ENCODE data around the gene ADAM21.
"Not testable (repeated sequence)": the region's sequence is repeated elsewhere in the genome, so short reads cannot be mapped to it uniquely, and the experiment has no call there.

Gene ADAM21

GRCh38 chr14:70451874-70452273 is at the start of gene ADAM21:
ADAM21 (plus strand) TSS chr14:70452174; CDS start chr14:70457500, 5,326 bp downstream.
- no peak for DNase-seq

- not testable (repeated sequence) for DNase-seq
Measured at GRCh38 chr14:70403335-70403734, 48.6 kb upstream of the ADAM21 start.

- not testable (repeated sequence) for DNase-seq
Measured at GRCh38 chr14:70406216-70406615, 45.8 kb upstream of the ADAM21 start.

- no peak for DNase-seq
Measured at GRCh38 chr14:70407621-70408020, 44.4 kb upstream of the ADAM21 start.

- no peak for DNase-seq
Measured at GRCh38 chr14:70415788-70416187, 36.2 kb upstream of the ADAM21 start.

- peak in 1 of 2 experiments; percentile 82 for DNase-seq
Measured at GRCh38 chr14:70416338-70416724, 35.6 kb upstream of the ADAM21 start.

- peak; percentile 70 to 88 for DNase-seq
Measured at GRCh38 chr14:70416725-70417349, 35.1 kb upstream of the ADAM21 start, which contains the start of gene SYNJ2BP. SYNJ2BP (minus strand) TSS chr14:70417090; CDS start chr14:70416963, 127 bp downstream.

GRCh38 chr14:70419270-70419931 is 32.6 kb upstream of the ADAM21 start:
- not testable (repeated sequence) for DNase-seq

GRCh38 chr14:70422538-70422937 is 29.4 kb upstream of the ADAM21 start:
- DNase-seq = no peak

- DNase-seq = peak in 1 of 2 experiments; percentile 17
Measured at GRCh38 chr14:70425354-70425753, 26.6 kb upstream of the ADAM21 start.

- DNase-seq = not testable (repeated sequence)
Measured at GRCh38 chr14:70426555-70426954, 25.4 kb upstream of the ADAM21 start.

- no peak for DNase-seq
Measured at GRCh38 chr14:70436867-70437266, 15.1 kb upstream of the ADAM21 start.

GRCh38 chr14:70441641-70442040 is 10.3 kb upstream of the ADAM21 start:
- DNase-seq = no peak

- DNase-seq = no peak
Measured at GRCh38 chr14:70442750-70443149, 9.2 kb upstream of the ADAM21 start.

GRCh38 chr14:70448633-70449340 is 3.2 kb upstream of the ADAM21 start:
- DNase-seq = no peak

GRCh38 chr14:70454731-70455130 is 2.8 kb downstream of the ADAM21 start:
- DNase-seq = no peak

- no peak for DNase-seq
Measured at GRCh38 chr14:70468731-70469130, 16.8 kb downstream of the ADAM21 start.

GRCh38 chr14:70470863-70471563 is 19.0 kb downstream of the ADAM21 start:
- not testable (repeated sequence) for DNase-seq

- DNase-seq = no peak
Measured at GRCh38 chr14:70472253-70473159, 20.5 kb downstream of the ADAM21 start.

GRCh38 chr14:70473825-70474224 is 21.9 kb downstream of the ADAM21 start:
- no peak for DNase-seq

- not testable (repeated sequence) for DNase-seq
Measured at GRCh38 chr14:70475459-70475858, 23.5 kb downstream of the ADAM21 start.

Data from NCI-H187 (cell line).